HCEC 1CT (cell line): ENCODE data around the gene TCN2.
"Not testable (repeated sequence)": the region's sequence is repeated elsewhere in the genome, so short reads cannot be mapped to it uniquely, and the experiment has no call there.

Source experiments
- DNase-seq: peaks from one replicate; pipeline ENCODE4 v3.0.0-alpha.2; 2017

Gene TCN2

GRCh38 chr22:30606455-30607299, at the start of gene TCN2:
TSS of gene TCN2 (plus strand) at chr22:30607174. CDS start at chr22:30607332, 158 bp downstream.
- peak; percentile 72 for DNase-seq

DNA sequence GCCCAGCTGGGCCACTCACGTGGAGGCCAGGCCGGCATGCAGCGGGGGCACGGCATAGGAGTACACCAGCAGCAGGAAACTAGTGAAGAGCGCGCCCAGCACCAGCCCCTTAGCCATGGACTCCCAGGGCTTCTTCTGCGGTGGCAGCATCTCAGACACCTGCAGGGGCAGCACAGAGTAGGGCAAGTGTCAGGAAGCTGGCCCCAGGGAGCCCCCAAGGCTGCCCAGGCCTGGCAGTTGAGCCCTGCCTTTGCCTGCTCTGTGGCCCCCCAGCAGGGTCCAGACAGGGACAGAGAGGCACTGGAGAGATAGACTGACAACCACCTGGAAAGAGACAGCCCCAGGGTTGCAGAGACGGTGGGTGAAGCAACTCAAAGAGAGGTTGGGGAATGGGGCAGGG, 49.7 kb upstream of the TCN2 start:
- DNase-seq: no peak

- DNase-seq: no peak
Measured at GRCh38 chr22:30559889-30560288, 47.1 kb upstream of the TCN2 start.

- peak; percentile 24 for DNase-seq
Measured at GRCh38 chr22:30560643-30561202, 46.3 kb upstream of the TCN2 start.

- no peak for DNase-seq
Measured at GRCh38 chr22:30561402-30562189, 45.4 kb upstream of the TCN2 start.

- no peak for DNase-seq
Measured at GRCh38 chr22:30562366-30562765, 44.6 kb upstream of the TCN2 start.

DNA sequence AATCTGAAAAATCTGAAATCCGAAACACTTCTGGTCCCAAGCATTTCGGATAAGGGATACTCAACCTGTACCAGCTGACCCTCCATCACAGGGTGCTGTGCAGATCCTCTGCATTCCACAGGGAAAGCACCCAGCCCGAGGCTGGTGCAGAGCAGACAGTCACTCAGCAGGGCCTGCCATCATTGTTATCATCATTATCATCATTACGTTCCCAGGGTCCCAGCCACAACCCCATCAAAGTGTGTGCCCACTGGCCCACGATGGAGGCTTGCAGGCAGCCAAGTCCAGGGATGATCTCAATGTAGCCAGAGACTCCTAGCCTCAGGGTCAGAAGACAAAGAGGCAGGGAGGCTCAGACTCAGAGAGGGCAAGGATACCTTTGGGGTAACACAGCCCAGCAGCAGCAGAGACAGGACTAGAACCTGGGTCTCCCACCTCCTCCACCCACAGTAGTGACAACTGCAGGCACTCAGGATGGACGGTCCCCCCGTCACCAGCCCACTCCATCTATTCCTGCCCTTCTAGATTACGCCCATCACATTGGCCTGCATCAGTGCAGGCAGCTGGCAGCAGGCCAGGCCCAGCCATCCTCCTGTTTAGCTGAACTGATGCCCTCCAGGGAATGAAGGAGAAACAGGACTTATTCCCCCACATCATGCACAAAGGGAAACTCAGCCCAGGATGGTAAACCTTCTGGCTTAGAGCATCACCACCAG, 42.8 kb upstream of the TCN2 start:
- no peak for DNase-seq

- no peak for DNase-seq
Measured at GRCh38 chr22:30564761-30565119, 42.2 kb upstream of the TCN2 start.

DNA sequence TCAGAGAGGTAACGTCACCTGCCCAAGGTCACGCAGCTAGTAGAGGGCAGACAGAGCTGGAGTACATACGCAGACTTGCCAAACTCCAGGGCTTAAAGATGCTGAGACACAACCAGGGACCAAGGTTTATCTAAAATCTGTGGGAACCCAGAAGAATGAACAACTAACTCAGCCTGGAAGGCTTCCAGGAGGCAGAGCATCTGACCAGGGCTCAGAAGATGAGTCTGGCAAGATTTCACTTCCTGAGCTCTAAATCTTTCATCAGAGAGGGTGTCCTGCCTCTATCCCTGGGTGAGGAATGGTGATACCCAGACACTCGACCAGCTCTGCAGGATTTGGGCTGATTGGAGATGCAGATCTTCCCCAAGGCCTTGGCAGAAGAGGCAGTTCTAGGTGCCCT, 41.6 kb upstream of the TCN2 start:
- DNase-seq: peak; percentile 11

DNA sequence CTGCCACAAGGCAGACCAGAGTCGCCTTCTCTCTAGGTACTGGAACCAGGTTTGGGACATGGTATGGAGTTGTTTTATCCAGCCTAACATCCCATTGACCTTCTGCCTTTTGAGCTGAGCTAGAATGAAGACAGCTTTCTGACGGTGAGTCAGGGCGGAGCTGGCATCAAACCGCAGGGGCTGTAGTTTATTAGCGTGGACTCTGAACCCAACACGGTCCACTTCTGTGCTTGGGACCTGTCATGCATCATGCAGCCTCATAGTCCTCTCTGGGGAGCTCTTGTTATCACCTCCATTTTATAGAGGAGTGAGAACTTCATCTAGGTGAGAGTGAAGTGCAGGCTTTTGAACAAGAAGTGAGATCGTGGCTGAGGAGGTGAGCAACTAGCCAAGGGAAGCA, 40.8 kb upstream of the TCN2 start:
- DNase-seq: no peak

GRCh38 chr22:30567277-30567676, 39.7 kb upstream of the TCN2 start:
- DNase-seq: not testable (repeated sequence)

GRCh38 chr22:30568137-30568805, 38.7 kb upstream of the TCN2 start:
- DNase-seq: no peak

- no peak for DNase-seq
Measured at GRCh38 chr22:30569674-30570202, 37.2 kb upstream of the TCN2 start.

DNA sequence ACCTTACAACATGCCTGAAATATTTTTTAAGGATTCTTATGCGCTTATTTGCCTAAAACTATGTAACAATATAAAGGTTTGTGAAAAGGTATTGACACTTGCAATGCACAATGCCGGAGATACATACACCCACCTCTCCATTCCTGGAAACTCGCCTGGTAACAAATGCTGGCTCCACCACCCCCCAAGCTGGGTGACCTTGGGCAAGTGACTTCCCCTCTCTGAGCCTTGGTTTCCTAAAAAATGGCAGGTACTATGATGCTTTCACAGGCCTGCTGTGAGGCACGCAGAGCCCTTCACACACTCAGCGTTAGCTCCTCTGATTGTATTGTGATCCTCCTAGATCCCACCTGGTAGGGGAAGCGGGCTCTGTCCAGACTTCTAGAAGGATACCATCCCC, 34.8 kb upstream of the TCN2 start:
- no peak for DNase-seq

GRCh38 chr22:30572840-30573593, 34.0 kb upstream of the TCN2 start:
- no peak for DNase-seq

DNA sequence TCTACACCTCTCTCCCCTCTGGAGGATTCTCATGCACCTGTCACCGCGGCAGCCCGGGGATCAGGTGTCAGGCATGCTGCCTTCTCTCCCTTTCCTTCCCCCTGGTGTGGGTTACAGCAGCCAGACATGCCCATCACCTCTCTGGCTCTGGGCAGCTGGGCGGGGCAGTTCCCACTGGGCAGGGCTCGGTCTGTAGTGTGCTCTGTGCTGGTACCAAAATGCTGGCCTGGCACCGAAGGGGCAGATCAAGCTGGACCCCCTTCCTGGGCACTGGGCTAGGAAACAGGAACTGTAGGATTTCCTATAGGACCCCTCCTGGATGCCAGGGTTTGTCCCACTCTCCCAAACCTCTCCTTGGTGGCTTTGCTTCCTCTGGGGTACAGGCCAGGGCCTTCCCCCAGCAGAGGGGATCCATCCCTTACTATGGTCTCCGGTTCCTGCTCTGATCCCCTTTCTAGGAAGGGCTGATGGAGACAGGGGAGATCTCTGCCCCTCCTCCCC, 33.3 kb upstream of the TCN2 start:
- DNase-seq: no peak

GRCh38 chr22:30574095-30574981, 32.6 kb upstream of the TCN2 start, which contains the start of gene GAL3ST1:
TSS of gene GAL3ST1 (minus strand) at chr22:30574665. CDS start at chr22:30557392, 17,273 bp downstream.
- no peak for DNase-seq

GRCh38 chr22:30574997-30575671, 31.8 kb upstream of the TCN2 start:
- peak; percentile 68 for DNase-seq

GRCh38 chr22:30575859-30576258, 31.1 kb upstream of the TCN2 start:
- DNase-seq: no peak

DNA sequence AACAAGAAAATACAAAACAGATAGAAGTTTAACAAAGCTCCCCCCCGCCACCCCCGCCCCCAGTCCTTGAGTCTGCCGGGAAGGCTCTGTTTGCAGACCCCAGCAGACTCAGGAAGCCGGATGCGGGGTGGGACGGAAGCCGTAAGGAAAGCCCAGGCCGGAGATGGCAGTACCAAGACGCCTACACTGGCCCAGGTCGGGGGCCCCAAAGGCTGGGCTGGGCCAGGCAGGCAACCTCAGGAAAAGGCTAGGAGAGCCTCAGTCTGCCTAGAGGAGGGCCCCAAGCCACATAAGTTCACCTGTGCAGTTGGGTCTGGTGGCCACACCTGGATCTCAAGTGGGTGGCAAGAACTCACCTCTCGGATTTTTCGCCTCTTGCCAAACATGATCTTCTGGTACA, 28.5 kb upstream of the TCN2 start:
- DNase-seq: no peak
